Fibroblast of upper back skin (primary cell): ENCODE results near the gene SERPINA1.
"Not testable (repeated sequence)": the region's sequence is repeated elsewhere in the genome, so short reads cannot be mapped to it uniquely, and the experiment has no call there.

Experiments used
- DNase-seq: peaks from one replicate; pipeline ENCODE4 v3.0.0-alpha.2; 2013

Gene SERPINA1

GRCh38 chr14:94388384-94389103, at the start of gene SERPINA1:
SERPINA1 (minus strand) TSS chr14:94388602; CDS start chr14:94383237, 5,365 bp downstream.
- no peak for DNase-seq

GRCh38 chr14:94428610-94429009, 40.2 kb upstream of the SERPINA1 start:
- no peak for DNase-seq

- DNase-seq, result no peak
Observed at GRCh38 chr14:94427016-94427613, 38.7 kb upstream of the SERPINA1 start.

DNA sequence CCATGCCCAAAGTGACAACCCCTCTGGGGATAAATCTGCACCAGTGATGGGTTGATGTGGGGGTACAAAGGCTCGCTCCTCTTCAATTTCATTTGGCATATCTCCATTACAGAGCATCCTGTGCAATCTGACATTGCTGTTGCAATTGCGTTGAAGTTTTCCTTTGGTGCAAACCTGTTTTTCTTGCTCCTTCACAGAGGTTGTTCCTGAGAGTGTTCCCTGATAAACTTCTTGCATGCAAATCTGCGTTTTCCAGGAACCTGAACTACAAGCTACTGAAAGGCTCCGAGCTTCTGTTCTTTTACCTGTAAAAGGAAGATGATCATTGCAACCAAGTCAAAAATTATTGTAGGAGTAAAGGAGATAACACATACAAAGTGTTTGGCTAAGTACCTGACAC, 38.1 kb upstream of the SERPINA1 start:
- DNase-seq, result no peak

DNA sequence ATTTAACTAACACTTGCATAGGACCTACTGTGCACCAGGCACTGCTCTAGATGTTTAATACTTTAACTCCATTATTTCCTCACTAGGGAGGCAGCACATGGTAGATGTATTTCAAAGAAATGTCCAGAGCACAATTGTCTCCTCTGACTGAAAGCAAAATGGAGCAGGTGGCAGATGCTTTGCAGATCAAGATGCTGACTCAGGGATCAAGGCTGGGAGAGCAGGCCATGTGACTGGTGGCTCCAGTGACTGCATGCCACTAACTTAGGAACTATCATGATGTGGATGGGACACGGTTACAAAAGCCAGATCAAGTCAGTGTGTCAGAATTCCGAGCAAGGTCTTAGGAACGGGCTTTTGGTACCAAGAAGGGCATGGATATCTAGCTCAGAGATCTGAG, 36.0 kb upstream of the SERPINA1 start:
- no peak for DNase-seq

DNA sequence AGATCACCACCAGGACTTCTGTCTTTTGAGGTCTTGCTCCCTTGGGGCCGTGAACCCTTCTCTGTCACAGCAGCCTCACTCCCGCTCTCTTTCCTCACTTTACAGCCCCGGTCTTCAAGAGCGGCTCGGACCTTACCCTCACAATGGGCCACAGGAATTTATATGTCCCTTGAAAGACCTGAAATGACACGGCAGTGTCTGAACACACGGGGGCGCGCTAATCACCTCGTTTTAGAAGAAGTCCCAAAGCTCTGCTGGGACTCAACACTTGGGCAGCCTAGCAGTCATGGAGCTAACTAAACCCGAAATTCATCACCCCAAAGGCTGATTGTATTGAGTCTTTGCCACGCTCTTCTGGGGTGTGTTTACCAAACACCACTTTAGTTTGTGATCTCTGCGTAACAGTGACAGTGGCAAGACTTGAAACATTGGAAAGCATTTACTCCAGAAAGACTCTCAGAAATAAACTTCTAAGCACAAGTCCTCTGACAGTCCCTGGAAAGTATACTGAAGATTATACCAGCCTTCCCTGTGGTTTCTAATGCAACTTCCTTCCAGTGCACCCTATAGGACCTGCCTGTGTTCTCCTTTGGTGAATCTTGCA, 35.2 kb upstream of the SERPINA1 start:
- peak; percentile 60 for DNase-seq

DNA sequence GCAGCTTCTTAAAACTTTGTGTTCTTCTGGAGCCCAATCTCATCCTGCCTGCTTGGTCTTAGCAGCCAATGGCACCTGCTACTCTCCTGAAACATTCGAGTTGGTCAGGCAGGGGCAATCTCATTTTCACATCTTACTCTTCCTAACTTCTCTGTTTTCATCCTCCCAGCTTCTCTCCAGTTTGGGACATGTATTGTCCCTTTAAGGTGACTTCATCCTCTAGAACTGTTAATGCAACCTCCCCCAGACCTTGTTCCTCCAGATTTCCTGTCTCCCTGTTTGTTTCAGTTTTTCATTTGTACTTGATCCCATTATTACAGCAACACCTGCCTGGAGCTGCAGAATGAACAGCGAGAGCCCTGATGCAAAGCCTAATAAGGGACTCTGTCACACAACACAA, 32.9 kb upstream of the SERPINA1 start:
- no peak for DNase-seq

DNA sequence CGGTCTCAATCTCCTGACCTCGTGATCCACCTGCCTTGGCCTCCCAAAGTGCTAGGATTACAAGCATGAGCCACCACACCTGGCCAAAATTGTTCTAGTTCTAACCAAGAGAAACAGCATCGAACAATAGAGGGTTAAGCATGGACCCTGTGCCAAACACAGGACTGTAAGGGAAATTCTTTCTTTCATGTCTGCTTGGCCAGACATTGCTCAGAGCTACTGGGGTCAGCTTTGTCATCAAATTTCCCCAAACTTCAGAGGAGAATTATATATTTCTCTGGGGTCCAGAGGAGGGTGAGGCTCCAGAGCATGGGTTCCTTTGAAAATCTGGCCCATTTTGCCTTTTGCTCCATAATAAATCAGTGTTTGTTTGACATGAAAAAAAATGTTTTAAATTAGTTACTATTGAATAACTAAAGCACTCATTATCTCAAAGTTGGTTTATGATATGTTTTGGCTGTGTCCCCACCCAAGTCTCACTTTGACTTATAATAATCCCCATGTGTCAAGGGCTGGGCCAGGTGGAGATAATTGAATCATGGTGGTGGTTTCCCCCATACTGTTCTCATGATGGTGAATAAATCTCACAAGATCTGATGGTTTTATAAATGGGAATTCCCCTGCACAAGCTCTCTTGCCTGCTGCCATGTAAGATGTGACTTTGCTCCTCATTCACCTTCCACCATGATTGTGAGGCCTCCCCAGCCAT, 29.2 kb upstream of the SERPINA1 start:
- DNase-seq, result not testable (repeated sequence)

DNA sequence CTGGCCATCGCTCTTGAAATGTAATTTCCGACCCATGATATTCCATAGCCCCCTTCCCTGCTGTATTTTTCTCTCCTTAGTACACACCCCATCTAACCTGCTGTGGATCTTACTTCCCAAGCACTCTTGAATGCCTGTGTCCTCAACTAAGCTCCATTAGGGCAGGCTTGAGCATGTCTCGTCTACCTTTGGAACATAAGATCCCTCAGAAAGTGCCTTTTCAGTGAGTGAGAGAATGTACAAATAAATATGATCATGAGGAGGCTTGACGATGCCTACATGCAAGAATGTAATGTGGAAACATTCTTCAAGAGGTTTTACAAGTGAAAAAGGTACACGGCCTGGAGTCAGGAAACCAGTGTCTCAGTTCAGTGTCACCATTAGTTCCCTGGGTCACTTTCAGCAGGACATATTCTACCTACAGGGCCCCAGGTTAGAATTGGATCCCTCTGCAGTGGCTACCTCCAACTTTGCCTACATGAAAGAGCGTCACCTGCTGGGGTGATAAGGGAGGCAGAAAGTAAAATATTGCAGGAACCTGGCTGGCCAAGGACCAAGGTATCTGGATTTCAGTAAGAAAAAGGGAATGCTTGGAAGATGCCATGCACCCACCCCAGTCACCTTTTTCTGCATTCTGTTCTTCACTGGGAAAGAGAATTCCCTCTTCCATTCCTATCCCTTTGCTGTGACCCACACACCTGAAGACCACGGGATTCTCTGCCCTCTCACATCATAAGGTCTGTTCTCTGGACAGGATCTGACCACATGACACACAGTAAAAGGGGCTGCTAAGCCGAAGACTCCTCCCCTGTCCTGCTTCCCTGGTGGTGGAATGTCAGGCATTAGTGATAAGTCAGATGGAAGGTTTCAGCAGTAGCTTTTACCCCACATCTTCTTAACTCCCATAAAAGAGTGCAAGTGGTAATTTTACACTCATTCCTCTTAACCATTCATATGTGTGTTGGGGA, 24.6 kb upstream of the SERPINA1 start:
- no peak for DNase-seq

DNA sequence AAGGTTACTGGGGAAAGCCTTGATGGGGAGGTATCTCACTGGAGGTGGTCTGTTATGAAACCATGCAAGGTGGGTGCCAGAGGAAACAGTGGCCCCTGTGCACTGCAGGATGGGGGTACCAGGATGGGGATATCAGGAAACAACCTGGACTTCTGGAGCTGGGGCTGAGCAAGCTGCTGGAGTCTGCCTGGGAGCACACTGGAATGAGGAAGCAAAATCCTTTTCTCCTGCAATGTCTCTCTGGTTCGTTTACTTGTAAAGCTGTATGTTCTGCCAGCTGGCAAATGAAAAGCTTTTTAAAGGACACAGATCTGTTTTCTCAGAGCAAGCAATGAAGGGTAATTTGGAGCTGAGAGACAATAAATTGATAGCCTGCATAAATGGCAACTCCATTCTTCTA, 23.2 kb upstream of the SERPINA1 start:
- DNase-seq, result no peak

DNA sequence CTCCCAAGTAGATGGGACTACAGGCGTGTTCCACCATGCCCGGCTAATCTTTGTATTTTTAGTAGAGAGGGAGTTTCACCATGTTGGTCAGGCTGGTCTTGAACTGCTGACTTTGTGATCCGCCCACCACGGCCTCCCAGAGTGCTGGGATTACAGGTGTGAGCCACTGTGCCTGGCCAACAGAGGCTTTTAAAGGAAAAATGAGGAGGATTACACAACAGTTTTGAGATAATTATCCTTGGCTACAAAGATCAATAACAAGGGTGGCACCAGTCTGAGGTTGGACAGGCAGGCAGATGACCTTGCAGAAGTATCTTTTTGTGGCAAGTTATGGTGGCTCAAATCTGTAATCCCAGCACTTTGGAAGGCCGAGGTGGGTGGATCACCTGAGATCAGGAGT, 21.0 kb upstream of the SERPINA1 start:
- DNase-seq, result not testable (repeated sequence)

DNA sequence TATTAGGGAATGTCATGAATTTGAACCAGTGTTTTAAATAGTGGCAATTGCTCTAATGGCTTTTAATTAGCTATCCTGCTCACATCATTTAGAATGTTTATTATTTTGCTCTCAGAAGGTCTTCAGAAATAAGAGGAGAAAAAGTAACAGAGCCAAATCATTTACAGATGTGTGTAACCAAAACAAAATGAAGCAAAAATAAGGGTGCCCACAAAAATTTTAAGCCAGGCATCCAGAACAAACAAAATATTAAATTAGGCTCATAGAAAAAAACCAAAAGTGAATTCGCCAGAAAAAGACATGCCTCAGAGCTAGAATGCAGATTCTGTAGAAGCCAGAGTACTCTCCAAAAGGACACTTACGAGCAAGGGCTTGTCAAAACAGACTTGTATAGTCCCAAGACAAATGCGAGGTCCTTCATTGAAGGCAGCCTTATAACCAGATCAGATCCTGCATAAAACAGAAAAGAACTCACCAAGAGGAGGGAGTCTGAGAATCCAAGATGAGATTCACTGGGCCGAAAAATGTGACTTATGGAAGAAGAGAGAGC, 20.2 kb upstream of the SERPINA1 start:
- DNase-seq, result no peak

DNA sequence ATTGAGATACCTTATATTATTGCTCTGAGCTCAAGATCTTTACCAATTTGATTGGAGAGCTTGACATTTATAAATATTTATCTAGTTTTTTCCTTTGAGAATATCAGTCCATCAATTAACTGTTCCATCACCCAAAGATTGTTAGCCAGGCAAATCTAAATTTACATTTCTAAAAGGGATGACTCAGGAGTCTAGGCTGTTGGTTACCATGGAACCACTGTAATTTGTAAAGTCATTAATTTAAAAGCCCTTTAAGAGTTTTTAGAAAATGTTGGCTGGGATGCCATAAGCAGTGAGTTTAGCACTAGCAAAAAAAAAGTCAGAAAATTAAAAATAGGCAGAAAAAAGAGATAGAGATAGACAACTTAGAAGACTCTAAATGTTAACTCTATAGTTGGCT, 19.5 kb upstream of the SERPINA1 start:
- DNase-seq, result no peak

GRCh38 chr14:94406910-94407309, 18.5 kb upstream of the SERPINA1 start:
- DNase-seq, result no peak

- DNase-seq, result no peak
Observed at GRCh38 chr14:94405486-94405885, 17.1 kb upstream of the SERPINA1 start.

DNA sequence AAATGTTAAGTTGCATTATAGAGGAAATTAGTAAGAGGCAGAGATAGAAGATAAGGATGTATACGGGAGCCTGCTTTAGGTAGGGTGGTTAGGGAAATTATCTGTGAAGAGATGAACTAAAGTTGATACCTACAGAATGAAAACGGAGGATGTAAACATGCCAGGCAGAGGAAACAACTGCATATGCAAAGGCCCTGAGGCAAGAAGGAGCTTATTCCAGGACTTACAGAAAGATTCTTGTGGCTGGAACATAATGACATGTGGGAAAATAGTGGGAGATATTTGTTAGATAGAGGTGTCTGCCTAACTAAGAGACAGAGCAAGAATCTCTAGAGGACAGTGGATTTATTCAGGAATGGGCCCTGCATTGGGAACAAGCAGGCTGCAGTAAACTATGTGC, 16.2 kb upstream of the SERPINA1 start:
- DNase-seq, result no peak

DNA sequence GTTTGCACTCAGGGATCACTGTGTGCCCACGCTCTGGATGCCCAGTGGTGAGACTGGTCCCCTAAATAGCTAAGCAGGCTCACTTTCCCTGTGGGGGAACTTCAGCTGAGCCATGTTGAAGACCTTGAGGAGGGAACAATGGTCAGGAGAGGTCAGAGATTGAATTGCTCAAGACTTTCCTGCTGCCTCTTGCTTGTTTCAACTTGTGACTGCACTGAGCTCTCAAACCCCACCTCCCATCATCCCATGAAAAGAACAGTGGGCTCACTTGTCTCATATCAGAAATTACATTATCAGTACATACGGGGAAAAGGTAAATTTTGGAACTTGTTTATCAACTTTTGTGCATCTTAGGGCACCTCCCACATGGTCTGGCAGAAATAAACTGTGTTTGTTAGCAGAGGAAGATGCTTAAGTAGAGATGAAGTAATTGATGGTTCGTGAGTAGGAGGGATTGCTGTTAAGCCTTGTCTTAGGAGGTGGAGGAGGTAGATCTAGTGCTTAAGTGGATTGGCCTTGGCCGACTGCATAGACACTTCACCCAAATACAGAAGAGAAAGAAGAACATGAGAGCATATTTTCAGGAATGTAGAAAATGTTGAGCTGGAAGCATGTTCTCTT, 15.0 kb upstream of the SERPINA1 start:
- no peak for DNase-seq

DNA sequence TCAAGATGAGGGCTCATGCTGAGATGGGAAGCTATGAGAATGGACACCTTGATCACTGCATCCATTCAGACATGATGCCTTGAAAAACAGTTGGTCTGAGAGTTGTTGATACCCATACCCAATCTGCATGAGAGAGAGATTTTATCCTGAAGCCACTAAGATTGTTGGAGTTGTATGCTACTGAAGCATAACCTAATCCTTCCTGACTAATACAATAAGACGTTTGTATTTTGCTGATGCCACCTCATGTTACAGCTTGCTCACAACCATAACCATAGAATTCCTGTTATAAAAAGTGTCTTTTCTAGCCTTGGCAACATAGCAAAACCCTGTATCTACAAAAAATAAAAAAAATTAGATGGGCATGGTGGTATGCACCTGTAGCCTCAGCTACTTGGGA, 12.7 kb upstream of the SERPINA1 start:
- DNase-seq, result no peak

DNA sequence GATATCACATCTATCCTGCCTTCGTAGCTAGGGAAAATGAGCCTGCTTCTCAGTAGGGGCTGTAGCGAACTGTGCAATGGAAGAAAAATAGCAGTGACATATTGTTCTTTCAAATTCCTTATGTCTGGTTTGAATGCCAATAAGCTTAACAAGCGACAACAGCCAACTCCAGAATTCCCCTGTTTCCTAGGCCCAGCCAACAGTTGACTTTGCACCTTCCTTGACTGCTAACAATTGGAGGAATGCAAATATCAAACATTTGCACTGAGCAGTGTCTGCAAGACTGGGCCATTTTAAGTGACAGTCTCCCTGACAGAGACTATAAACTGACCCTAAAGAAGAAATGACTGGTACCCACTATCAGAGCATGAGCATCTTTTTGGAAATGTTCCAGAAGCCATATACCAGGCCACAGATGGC, 12.0 kb upstream of the SERPINA1 start:
- no peak for DNase-seq

GRCh38 chr14:94398536-94398935, 10.1 kb upstream of the SERPINA1 start:
- DNase-seq, result no peak

DNA sequence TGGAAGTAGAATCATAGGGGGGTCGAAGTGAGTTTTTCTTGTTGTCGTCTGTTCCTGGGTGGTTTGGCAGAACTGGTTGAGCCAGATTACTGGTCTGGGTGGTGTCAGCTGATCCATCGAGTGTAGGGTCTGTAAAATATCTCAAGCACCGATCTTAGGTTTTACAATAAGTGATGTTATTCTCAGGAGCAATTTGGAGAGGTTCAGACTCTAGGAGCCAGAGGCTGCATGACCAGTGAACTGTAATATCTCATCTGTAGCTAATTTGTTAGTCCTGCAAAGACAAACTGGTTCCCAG, 9.7 kb upstream of the SERPINA1 start:
- no peak for DNase-seq
